Testis (tissue), 2 donors: ENCODE measurements around the gene AASDH.

ENCODE experiments used
- CTCF ChIP-seq, 3 experiments: fragments of 450-650 bp in 2 of 3; fragments of 200-600 bp in 1 of 3; sonication (generic) in 1 of 3; IDR thresholded peaks; one replicate each; pipeline ENCODE4 v1.5.1; 2016 to 2019; ENCODE audit warnings: antibody characterized with exemption in 3 of 3, mild to moderate bottlenecking in 2 of 3, moderate library complexity in 1 of 3
- POLR2A ChIP-seq: fragments of 450-650 bp; IDR thresholded peaks from one replicate; pipeline ENCODE4 v1.6.1; 2017; ENCODE audit warnings: antibody characterized with exemption, mild to moderate bottlenecking, moderate library complexity

GRCh38 chr4:56315041-56315440, 72.2 kb downstream of the AASDH start:
- TF ChIP-seq CTCF (IDR thresholded peaks at IDR 0.05) (no peak), POLR2A (no peak)
